DOHH2 (cell line): ENCODE data around the gene ANKDD1B.

Experiments
- H3F3A ChIP-seq: fragments of 200-600 bp; sonication (generic), shearing (Covaris generic); 2 replicates; pipeline ENCODE4 v1.6.0; 2016; ENCODE audit warnings: antibody characterized with exemption, mild to moderate bottlenecking; ENCODE audit not compliant: control insufficient read depth, insufficient read depth
- H3K27ac ChIP-seq: fragments of 200-600 bp; sonication (generic); 2 replicates; pipeline ENCODE4 v1.5.1; 2014; ENCODE audit warnings: low read depth, mild to moderate bottlenecking, low read length, moderate library complexity
- H3K27me3 ChIP-seq: fragments of 200-600 bp; sonication (generic); 2 replicates; pipeline ENCODE4 v1.6.1; 2014; ENCODE audit warnings: mild to moderate bottlenecking, low read length, mixed read lengths; ENCODE audit not compliant: control insufficient read depth
- H3K36me3 ChIP-seq: fragments of 200-600 bp; sonication (generic); 2 replicates; pipeline ENCODE4 v1.6.1; 2014; ENCODE audit warnings: mild to moderate bottlenecking, low read length, moderate library complexity, mixed read lengths; ENCODE audit not compliant: control insufficient read depth
- H3K4me1 ChIP-seq: fragments of 200-600 bp; sonication (generic); 2 replicates; pipeline ENCODE4 v1.6.1; 2014; ENCODE audit warnings: mild to moderate bottlenecking, low read length, mixed read lengths; ENCODE audit not compliant: control insufficient read depth
- H3K4me2 ChIP-seq: fragments of 200-600 bp; sonication (generic); 2 replicates; pipeline ENCODE4 v1.6.0; 2014; ENCODE audit warnings: mild to moderate bottlenecking, low read length, moderate library complexity
- H3K4me3 ChIP-seq: fragments of 200-600 bp; sonication (generic); 2 replicates; pipeline ENCODE4 v1.5.1; 2014; ENCODE audit warnings: mild to moderate bottlenecking, low read length, mixed read lengths
- H3K79me2 ChIP-seq: fragments of 200-600 bp; sonication (generic); 2 replicates; pipeline ENCODE4 v1.6.1; 2014; ENCODE audit warnings: mild to moderate bottlenecking, low read length, mixed read lengths; ENCODE audit not compliant: control insufficient read depth
- H3K9me2 ChIP-seq: fragments of 200-600 bp; sonication (generic); replicated peaks from 2 replicates; pipeline ENCODE4 v1.6.1; 2014; ENCODE audit warnings: mild to moderate bottlenecking, low read length, mixed read lengths; ENCODE audit not compliant: control insufficient read depth
- H3K9me3 ChIP-seq: fragments of 200-600 bp; sonication (generic); 2 replicates; pipeline ENCODE4 v1.6.1; 2014; ENCODE audit warnings: antibody characterized with exemption, low read length, mixed read lengths; ENCODE audit not compliant: control insufficient read depth, insufficient read depth
- H4K20me1 ChIP-seq: fragments of 200-600 bp; sonication (generic); 2 replicates; pipeline ENCODE4 v1.6.0; 2014; ENCODE audit warnings: low read depth, mild to moderate bottlenecking, antibody characterized with exemption, low read length, moderate library complexity; ENCODE audit not compliant: control insufficient read depth, insufficient read depth
- EZH2phosphoT487 ChIP-seq: fragments of 200-600 bp; sonication (generic); IDR thresholded peaks from 2 replicates; pipeline ENCODE4 v1.6.1; 2017; ENCODE audit warnings: borderline replicate concordance, mild to moderate bottlenecking, antibody characterized with exemption, low read length, moderate library complexity, mixed read lengths
- TF ChIP-seq, protein P1 (sequence below): fragments of 200-600 bp; sonication (generic); IDR thresholded peaks from one replicate; pipeline ENCODE4 v1.5.1; 2014; ENCODE audit warnings: antibody characterized with exemption, mild to moderate bottlenecking, low read depth, low read length; ENCODE audit not compliant: poor library complexity, severe bottlenecking

The ANKDD1B gene

DNA sequence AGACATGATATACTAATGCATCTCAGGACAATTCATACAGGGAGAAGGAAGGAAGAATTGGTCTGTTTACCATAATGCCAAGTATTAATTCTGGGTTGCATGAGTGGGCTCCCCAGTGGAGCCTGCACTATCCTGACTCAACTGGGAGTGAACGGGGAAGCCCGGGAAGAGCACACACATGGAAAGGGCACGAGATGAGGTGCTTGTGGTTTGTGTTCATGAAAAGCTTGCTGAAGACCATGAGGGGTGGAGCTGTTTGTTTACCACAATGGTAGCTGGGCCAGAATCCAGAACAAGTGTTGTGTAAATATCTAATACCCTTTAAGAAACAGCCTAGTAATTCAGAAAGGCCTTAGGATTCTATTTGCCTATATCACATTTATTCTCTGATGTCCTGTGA is 61.4 kb downstream of the ANKDD1B start:
- Histone ChIP-seq H3K9me2 (no peaks in the 10 kb centered on the region), H3K4me1 (peaks cover 15% of the 10 kb centered on the region), H3K27ac (no peak overlapping the region), H3K4me2 (no peak overlapping the region), H3K4me3 (no peak overlapping the region), H3K9me3 (no peaks in the 10 kb centered on the region), H3K36me3 (peaks cover 30% of the 10 kb centered on the region), H3F3A (no peaks in the 10 kb centered on the region), H3K27me3 (no peaks in the 10 kb centered on the region), H3K79me2 (no peaks in the 10 kb centered on the region), H4K20me1 (no peaks in the 10 kb centered on the region)
- TF ChIP-seq, protein P1, sequence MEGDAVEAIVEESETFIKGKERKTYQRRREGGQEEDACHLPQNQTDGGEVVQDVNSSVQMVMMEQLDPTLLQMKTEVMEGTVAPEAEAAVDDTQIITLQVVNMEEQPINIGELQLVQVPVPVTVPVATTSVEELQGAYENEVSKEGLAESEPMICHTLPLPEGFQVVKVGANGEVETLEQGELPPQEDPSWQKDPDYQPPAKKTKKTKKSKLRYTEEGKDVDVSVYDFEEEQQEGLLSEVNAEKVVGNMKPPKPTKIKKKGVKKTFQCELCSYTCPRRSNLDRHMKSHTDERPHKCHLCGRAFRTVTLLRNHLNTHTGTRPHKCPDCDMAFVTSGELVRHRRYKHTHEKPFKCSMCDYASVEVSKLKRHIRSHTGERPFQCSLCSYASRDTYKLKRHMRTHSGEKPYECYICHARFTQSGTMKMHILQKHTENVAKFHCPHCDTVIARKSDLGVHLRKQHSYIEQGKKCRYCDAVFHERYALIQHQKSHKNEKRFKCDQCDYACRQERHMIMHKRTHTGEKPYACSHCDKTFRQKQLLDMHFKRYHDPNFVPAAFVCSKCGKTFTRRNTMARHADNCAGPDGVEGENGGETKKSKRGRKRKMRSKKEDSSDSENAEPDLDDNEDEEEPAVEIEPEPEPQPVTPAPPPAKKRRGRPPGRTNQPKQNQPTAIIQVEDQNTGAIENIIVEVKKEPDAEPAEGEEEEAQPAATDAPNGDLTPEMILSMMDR: no peak
- no peak for TF ChIP-seq EZH2phosphoT487

DNA sequence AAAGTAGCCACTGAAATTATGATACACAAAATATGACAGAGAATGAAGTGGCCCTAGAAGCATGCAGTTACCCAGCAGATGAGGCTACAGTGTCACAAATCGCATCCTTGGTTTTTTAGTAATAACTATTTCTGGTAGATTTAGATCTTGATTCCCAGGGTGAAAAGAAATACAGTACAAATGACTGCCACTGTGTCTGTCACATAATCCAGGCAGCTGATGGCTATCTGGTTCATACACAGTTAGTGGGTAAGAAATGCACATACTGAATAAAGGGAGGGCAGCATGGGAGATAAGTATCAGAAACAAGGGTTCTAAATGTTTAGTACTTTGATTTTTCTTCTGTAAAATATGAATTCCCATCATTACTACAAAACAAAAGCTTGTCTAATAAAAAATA is 64.5 kb downstream of the ANKDD1B start:
- H3K27me3 ChIP-seq: no peaks in the 10 kb centered on the region
- H3K4me2 ChIP-seq: no peak overlapping the region
- H3F3A ChIP-seq: no peaks in the 10 kb centered on the region
- H3K27ac ChIP-seq: no peak overlapping the region
- peaks cover 8% of the 10 kb centered on the region; the same call in 1 of the 2 replicates for H3K4me1 ChIP-seq
- H3K9me2 ChIP-seq: no peaks in the 10 kb centered on the region
- no peak for TF ChIP-seq EZH2phosphoT487
- TF ChIP-seq, protein P1: no peak
- no peaks in the 10 kb centered on the region for H3K9me3 ChIP-seq
- H3K4me3 ChIP-seq: no peak overlapping the region
- no peaks in the 10 kb centered on the region for H3K79me2 ChIP-seq
- no peaks in the 10 kb centered on the region for H4K20me1 ChIP-seq
- H3K36me3 ChIP-seq: peaks cover 41% of the 10 kb centered on the region

DNA sequence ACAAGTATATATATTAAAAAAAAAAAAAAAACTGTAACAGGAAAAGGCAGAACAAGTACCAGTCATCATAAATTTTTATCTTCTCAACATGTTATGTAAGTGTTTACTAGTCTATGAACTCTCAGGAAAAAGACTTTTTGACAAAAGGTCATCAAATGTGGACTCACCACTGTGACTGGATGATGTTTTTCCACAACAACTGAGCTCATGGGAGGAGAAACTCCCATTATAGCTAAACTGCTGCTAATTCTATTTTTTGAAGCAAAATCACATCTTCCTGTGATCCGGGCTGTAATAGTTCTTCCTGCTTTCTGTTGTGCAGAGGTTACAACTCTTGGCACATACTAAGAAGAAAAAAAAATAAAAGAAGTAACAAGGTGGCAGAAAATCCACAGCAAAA is 66.4 kb downstream of the ANKDD1B start:
- no peaks in the 10 kb centered on the region for H3K27me3 ChIP-seq
- H3K27ac ChIP-seq: no peak overlapping the region
- peaks cover 6% of the 10 kb centered on the region for H3F3A ChIP-seq
- no peak overlapping the region for H3K4me2 ChIP-seq
- no peaks in the 10 kb centered on the region for H4K20me1 ChIP-seq
- H3K4me3 ChIP-seq: no peak overlapping the region
- H3K36me3 ChIP-seq: peaks cover 41% of the 10 kb centered on the region
- H3K9me2 ChIP-seq: no peaks in the 10 kb centered on the region
- TF ChIP-seq, protein P1: no peak
- no peak for TF ChIP-seq EZH2phosphoT487
- no peaks in the 10 kb centered on the region for H3K9me3 ChIP-seq
- no peaks in the 10 kb centered on the region for H3K79me2 ChIP-seq
- peaks cover 8% of the 10 kb centered on the region; the same call in 1 of the 2 replicates for H3K4me1 ChIP-seq
